Stimulated activated naive CD4-positive, alpha-beta T cell treated with Interleukin-2 at 50 U/mL for 16 hours (primary cell): ENCODE data around the gene CACNA1G.

ENCODE experiments used
- DNase-seq: peaks from one replicate; lab custom pipeline; 2025; lab: John Stamatoyannopoulos, UW

CACNA1G gene

GRCh38 chr17:50588391-50589049 lies 28.0 kb downstream of the CACNA1G start:
- no peak for DNase-seq

- DNase-seq: no peak
Observed at GRCh38 chr17:50589095-50589705, 28.7 kb downstream of the CACNA1G start.

GRCh38 chr17:50590946-50591737 lies 30.6 kb downstream of the CACNA1G start:
- no peak for DNase-seq

GRCh38 chr17:50593321-50593720 lies 32.8 kb downstream of the CACNA1G start:
- no peak for DNase-seq

GRCh38 chr17:50594128-50594823 lies 33.8 kb downstream of the CACNA1G start:
- no peak for DNase-seq

GRCh38 chr17:50594892-50595291 lies 34.4 kb downstream of the CACNA1G start:
- no peak for DNase-seq

GRCh38 chr17:50596191-50597037 lies 35.9 kb downstream of the CACNA1G start:
- no peak for DNase-seq

GRCh38 chr17:50598487-50598886 lies 38.0 kb downstream of the CACNA1G start:
- DNase-seq: no peak

GRCh38 chr17:50599606-50600005 lies 39.1 kb downstream of the CACNA1G start:
- no peak for DNase-seq

- no peak for DNase-seq
Observed at GRCh38 chr17:50601823-50602375, 41.4 kb downstream of the CACNA1G start.

GRCh38 chr17:50602836-50603235 lies 42.3 kb downstream of the CACNA1G start:
- DNase-seq: no peak

GRCh38 chr17:50603340-50603739 lies 42.8 kb downstream of the CACNA1G start:
- no peak for DNase-seq

- no peak for DNase-seq
Observed at GRCh38 chr17:50604513-50604912, 44.0 kb downstream of the CACNA1G start.

- no peak for DNase-seq
Observed at GRCh38 chr17:50605429-50605828, 44.9 kb downstream of the CACNA1G start.

GRCh38 chr17:50607522-50608175 lies 47.1 kb downstream of the CACNA1G start:
- no peak for DNase-seq

- DNase-seq: no peak
Observed at GRCh38 chr17:50608700-50609379, 48.3 kb downstream of the CACNA1G start.

GRCh38 chr17:50609380-50610074 lies 49.0 kb downstream of the CACNA1G start:
- DNase-seq: no peak

GRCh38 chr17:50611634-50612033 lies 51.1 kb downstream of the CACNA1G start:
- no peak for DNase-seq

GRCh38 chr17:50612281-50612680 lies 51.8 kb downstream of the CACNA1G start:
- DNase-seq: no peak
